Measurements from ENCODE around the gene PIP4K2A.

The PIP4K2A gene

GRCh38 chr10:22719406-22720042 is 5.1 kb upstream of the PIP4K2A start:
- no peak for DNase-seq (ENCODE audit: low spot score)

GRCh38 chr10:22718659-22719058 is 4.3 kb upstream of the PIP4K2A start:
- peak; percentile 63 for DNase-seq (ENCODE audit: low spot score)

GRCh38 chr10:22717728-22718127 is 3.4 kb upstream of the PIP4K2A start:
- DNase-seq (ENCODE audit: low spot score), result no peak

GRCh38 chr10:22716943-22717342 is 2.6 kb upstream of the PIP4K2A start:
- DNase-seq (ENCODE audit: low spot score), result no peak

DNA sequence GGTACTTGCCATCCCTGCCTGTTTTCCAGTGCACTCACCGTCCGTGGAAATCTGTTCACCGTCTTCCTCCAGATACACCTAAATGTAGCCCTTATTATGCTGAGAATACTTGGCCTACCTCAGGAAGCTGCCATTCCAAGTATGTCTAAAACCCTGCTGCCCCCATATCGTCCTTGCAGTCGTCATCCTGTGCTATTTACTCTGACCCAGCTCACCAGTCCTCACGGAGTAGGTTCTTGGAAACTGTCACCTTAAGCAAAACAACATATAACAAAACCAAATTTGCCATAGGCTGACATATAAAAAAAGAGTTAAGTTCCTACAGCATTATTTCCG is 880 bp upstream of the PIP4K2A start:
- DNase-seq (ENCODE audit: low spot score), result no peak

GRCh38 chr10:22713853-22714478 is 412 bp downstream of the PIP4K2A start:
- peak; percentile 69 for DNase-seq (ENCODE audit: low spot score)

DNA sequence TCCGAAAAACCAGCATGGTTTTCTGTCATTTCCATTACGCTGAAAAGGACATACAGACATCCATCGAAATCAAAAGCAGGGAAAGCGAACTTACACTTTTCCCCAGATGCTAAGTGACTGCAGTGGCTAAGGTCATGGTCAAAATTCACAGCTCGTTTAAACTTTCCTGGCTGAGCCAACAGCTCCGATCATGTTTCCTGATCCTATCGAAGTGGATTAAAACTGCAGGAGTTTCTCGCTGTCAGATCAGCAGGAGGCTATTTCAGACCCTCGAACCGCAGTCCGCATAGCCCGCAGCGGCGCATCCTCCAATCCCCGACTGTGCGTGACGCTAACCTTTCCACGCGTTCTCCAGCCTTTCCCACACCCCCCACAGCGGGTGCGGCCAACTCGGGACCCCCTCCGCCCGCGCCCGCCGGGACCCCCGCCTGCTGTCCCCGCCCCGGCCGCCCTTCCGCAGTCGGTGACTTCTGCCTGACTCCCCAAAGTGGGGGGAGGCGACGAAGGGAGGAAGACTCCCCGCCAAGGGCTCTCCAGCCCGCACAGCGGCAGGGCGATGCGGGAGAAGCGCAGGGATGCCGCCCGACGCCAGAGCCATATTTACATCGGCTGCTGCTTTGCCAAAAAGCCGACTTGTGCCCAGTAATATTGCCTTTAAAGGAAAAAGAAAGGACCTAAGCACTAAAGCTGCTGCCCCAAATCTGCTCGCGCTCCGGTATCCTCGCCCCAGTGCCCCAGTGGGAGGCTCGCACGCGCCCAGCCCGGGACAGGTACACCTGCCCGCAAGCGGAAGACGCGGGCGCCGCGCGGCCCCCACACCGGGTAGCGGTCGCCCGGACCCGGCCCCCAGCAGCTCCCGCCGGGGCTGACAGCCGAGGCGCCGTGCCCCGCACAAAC is 1.2 kb downstream of the PIP4K2A start:
- DNase-seq (ENCODE audit: low spot score), result peak; percentile 30

DNA sequence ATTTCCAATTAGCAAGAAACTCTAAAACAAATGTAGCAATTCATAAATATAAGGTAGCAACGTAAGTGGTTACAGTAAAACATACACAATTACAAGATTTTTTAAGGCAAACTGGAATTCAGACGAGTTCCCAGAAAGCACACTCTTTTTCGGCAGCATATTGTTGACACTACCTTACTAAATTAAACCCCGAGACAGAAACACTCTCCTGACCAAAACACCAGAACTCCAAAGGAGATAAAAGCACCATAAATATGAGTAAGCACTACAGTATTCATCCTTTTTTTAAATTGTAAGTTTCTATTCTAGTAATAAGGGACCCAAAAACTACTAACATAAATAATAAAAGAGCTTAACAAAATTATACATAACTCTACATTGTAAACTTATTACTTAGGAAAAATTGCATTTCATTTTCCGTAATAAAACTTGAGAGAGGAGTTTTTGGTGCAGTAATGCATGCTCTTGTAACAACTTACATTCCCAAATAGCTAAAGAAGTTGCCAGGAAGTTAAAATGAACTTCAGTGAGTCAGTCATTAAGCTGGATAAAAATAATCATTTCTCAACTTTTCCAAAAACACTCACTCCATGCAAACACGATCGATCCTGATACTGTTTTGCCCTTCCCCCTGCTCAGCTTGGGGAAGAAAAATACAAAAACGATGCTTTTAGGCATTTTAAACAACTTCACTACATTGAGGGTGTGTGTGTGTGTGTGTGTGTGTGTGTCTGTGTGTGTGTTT is 2.0 kb downstream of the PIP4K2A start:
- no peak for DNase-seq (ENCODE audit: low spot score)

DNA sequence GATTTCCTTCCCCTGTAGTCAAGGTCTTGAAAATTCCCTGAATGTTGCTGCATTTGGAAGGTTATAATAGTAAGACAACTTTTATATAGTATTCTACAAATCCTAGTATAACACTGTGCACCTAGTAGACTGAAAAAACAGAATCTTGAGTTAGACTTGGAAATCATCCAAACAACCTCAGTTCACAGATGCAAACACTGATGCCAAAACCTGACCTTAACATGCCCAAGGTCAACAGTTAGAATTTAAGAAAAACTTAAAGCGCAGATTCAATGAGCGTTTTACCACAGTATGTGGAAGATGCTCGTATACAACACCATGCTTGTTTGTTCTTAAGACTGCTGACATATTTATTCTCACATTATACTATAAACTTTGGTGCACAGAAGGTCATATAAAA is 3.0 kb downstream of the PIP4K2A start:
- no peak for DNase-seq (ENCODE audit: low spot score)

DNA sequence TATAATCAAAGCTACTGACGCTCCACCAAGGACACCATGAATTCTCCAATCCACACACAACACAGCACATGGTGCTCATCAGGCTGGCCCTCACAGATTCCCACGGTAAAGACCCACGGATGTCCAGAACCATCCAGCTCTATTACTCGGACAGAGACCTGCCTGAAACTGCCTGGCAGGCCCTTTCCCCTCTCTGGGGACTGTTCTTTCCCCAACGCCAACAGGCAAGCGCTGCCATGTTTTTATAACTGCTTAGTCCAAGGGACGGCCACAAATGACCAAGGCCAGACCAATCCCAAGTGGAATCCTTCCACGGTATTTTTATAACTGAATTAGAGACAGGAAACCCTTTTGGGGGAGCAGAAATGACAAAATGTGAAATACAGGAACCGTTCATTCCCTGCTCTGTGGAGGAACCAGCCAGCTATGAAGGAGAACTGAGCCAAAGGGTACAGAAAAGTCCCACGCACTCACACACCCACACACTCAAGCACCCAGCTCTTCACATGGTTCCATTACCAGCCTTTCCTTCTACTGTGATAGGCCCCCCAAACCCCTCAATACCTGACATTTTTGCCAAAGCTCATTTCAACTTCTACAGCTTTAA is 4.1 kb downstream of the PIP4K2A start:
- no peak for DNase-seq (ENCODE audit: low spot score)

GRCh38 chr10:22708772-22709171 is 5.6 kb downstream of the PIP4K2A start:
- no peak for DNase-seq (ENCODE audit: low spot score)

DNA sequence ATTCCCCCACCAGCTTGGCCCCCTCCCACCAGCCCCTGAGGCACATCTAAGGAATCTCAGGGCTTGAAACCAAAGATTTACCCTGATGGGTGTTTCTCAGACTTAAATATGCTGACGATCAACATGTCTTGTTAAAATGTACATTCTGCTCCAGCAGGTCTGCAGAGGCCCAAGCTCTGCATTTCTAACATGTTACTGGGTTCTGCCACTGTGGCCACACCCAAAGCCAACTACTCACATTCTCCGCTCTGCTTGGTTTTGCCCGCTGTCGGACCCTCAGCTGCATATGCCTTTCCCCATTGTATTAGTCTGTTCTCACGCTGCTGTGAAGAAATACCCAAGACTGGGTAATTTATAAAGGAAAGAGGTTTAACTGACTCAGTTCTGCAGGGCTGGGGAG is 8.9 kb downstream of the PIP4K2A start:
- DNase-seq (ENCODE audit: low spot score), result no peak

GRCh38 chr10:22704942-22705341 is 9.4 kb downstream of the PIP4K2A start:
- DNase-seq (ENCODE audit: low spot score), result no peak

DNA sequence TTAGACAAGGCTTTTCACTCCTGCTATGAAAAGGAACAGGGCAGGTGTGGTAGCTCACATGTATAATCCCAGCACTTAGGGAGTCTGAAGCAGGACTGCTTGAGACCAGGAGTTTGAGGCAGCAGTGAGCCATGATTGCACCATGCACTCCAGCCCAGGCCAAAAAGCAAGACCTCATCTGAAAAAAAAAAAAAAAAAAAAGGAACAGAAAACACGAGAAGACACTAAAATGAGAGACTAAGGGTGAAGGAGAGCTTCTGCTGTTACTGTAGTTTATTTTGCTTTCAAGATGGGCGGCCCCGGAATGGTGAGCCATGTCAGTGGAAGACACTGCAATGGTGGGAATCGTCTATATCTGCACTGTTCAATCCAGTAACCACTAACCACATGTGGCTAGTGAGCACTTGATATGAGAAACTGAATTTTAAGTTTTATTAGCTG is 9.9 kb downstream of the PIP4K2A start:
- DNase-seq (ENCODE audit: low spot score), result no peak

GRCh38 chr10:22702348-22702747 is 12.0 kb downstream of the PIP4K2A start:
- DNase-seq (ENCODE audit: low spot score), result no peak

- no peak for DNase-seq (ENCODE audit: low spot score)
Observed at GRCh38 chr10:22701132-22701826, 13.1 kb downstream of the PIP4K2A start.

- DNase-seq (ENCODE audit: low spot score), result no peak
Observed at GRCh38 chr10:22700489-22700888, 13.9 kb downstream of the PIP4K2A start.

- no peak for DNase-seq (ENCODE audit: low spot score)
Observed at GRCh38 chr10:22699976-22700375, 14.4 kb downstream of the PIP4K2A start.

DNA sequence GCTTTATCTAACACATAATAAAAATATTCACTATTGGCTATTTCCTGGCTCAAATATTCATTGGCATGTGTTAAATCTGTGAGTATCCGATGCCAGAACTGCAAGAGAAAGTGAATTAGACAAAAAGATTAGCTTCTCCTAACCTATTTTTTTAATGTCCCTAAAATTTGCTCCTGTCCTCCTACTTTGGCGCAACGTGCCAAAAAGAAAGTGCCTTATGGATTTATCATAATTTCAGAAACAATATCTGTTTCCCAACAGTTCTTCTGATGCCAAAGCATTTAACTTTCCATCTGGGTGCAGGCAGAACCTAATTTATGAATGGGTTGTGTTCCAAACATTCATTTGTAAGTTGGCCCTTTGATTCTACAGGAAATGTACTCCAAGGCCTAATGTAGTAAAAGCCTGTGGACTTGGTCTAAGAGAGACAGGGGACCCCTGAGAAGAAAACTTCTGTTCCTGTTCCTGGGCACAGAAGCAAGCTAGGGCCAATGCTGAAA is 15.4 kb downstream of the PIP4K2A start:
- DNase-seq (ENCODE audit: low spot score), result no peak

GRCh38 chr10:22697800-22698199 is 16.6 kb downstream of the PIP4K2A start:
- DNase-seq (ENCODE audit: low spot score), result no peak

DNA sequence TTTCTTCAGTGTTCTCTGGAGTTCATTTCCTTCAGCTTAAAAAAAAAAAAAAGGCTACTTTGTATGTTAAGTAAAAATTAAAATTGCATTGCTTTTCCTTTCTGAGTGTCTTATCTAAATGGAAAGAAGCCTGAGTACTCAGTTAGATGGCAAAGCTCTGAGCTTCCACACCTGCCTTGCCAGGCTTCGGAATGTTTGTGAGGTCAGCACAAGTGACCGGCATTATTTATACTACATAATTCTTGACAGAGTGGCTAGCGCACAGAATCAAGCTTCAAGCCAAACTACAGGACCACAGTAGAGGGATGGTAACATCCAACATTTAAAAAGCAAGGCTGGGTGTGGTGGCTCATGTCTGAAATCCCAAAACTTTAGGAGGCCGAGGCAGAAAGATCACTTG is 17.3 kb downstream of the PIP4K2A start:
- DNase-seq (ENCODE audit: low spot score), result no peak
